BJ (cell line): ENCODE data around the gene CEACAM3. TPM values are rescaled to one million over a fixed set of nuclear protein-coding genes. Genes with fewer than 3 reads are reported as not detected.

Experiments used
- CTCF ChIA-PET: fragments of 350-600 bp; formaldehyde crosslinking; extraction: SDS; loops from one replicate; lab custom pipeline; 2021; ENCODE audit warnings: antibody characterized with exemption, inconsistent platforms; lab: Yijun Ruan, JAX
- POLR2A ChIA-PET: fragments of 300-600 bp; sonication (Branson Sonifier 250); formaldehyde crosslinking; extraction: SDS; loops from one replicate; lab custom pipeline; 2021; ENCODE audit warnings: antibody characterized with exemption; lab: Charles Lee
- DNase-seq: peaks from one replicate; pipeline ENCODE4 v3.0.0-alpha.2; 2011; ENCODE audit warnings: low read depth
- H3K27me3 ChIP-seq: 2 replicates; pipeline ENCODE4 v1.6.0; 2011; ENCODE audit warnings: low read length; ENCODE audit not compliant: control insufficient read depth, insufficient read depth
- H3K36me3 ChIP-seq: 2 replicates; pipeline ENCODE4 v1.5.1; 2011; ENCODE audit warnings: low read length; ENCODE audit not compliant: control insufficient read depth, insufficient read depth
- H3K4me3 ChIP-seq: 2 replicates; pipeline ENCODE4 v1.5.1; 2011; ENCODE audit warnings: low read depth, mild to moderate bottlenecking, control low read depth, low read length
- CTCF ChIP-seq: IDR thresholded peaks from 2 replicates; pipeline ENCODE4 v1.5.1; 2011; ENCODE audit warnings: low read depth, mild to moderate bottlenecking, control low read depth, inconsistent platforms, low read length, moderate library complexity; ENCODE audit not compliant: insufficient read depth
- polyA plus RNA-seq: library from polyadenylated mRNA; depleted of rRNA; stranded (reverse); fragments of >200 nt; gene quantifications from 2 replicates; pipeline ENCODE4 v1.2.3, GENCODE V29; 2011; rRNA removed

The CEACAM3 gene
- polyA plus RNA-seq, 1 experiment, result not detected

- no peaks in the 10 kb centered on the region for H3K36me3 ChIP-seq
- POLR2A ChIA-PET, result no interaction called here
- no peak for TF ChIP-seq CTCF
Observed at GRCh38 chr19:41853768-41854167, 57.4 kb downstream of the CEACAM3 start.

GRCh38 chr19:41859213-41859617 lies 62.8 kb downstream of the CEACAM3 start:
- ChIA-PET CTCF (interaction anchor here (1.2 to 2.6 kb wide), 7 partner anchors 9 to 541 kb away, joined by 3 to 7 read pairs (median 6); no protein-coding TSS in a partner anchor), POLR2A (no interaction called here)
- peak overlapping the region; percentile 32 for H3K4me3 ChIP-seq
- DNase-seq, result no peak
- H3K36me3 ChIP-seq, result peaks cover 29% of the 10 kb centered on the region
- no peak for TF ChIP-seq CTCF
- peaks cover 5% of the 10 kb centered on the region for H3K27me3 ChIP-seq

More at GRCh38 chr19:41853768-41854167, 57.4 kb downstream of the CEACAM3 start:
- DNase-seq, result no peak
- H3K27me3 ChIP-seq, result peaks cover 23% of the 10 kb centered on the region
- CTCF ChIA-PET, result interaction anchor here (0.5 to 1.3 kb wide), 2 partner anchors 16 to 1133 kb away, joined by 4 read pairs; no protein-coding TSS in a partner anchor
- no peak overlapping the region for H3K4me3 ChIP-seq

GRCh38 chr19:41859618-41860418 lies 63.4 kb downstream of the CEACAM3 start, which contains the start of gene RPS19:
TSS of gene RPS19 (plus strand) at chr19:41860255. CDS start at chr19:41860775, 520 bp downstream.
- Histone ChIP-seq H3K27me3 (no peaks in the 10 kb centered on the region), H3K36me3 (peaks cover 34% of the 10 kb centered on the region), H3K4me3 (peak within 1 kb of the TSS; percentile 94)
- CTCF ChIA-PET, result interaction anchor here (0.6 to 2.6 kb wide), 11 partner anchors 9 to 1619 kb away, joined by 3 to 7 read pairs (median 6); no protein-coding TSS in a partner anchor
- POLR2A ChIA-PET, result no interaction called here
- peak; percentile 95 for DNase-seq
- peak; percentile 65 for TF ChIP-seq CTCF

- Histone ChIP-seq H3K36me3 (peaks cover 37% of the 10 kb centered on the region), H3K4me3 (peak overlapping the region; percentile 94), H3K27me3 (no peaks in the 10 kb centered on the region)
- POLR2A ChIA-PET, result interaction anchor here (0.7 kb wide), 1 partner anchor 12 kb away, joined by 4 read pairs; no protein-coding TSS in a partner anchor
- no peak for DNase-seq
- CTCF ChIA-PET, result interaction anchor here (0.6 to 2.6 kb wide), 7 partner anchors 9 to 540 kb away, joined by 3 to 7 read pairs (median 4); no protein-coding TSS in a partner anchor
- TF ChIP-seq CTCF, result no peak
Observed at GRCh38 chr19:41860419-41861115, 64.2 kb downstream of the CEACAM3 start.

Other genes starting within 250 kb of the CEACAM3 start
- not detected in 2 replicates for gene CEACAM21, start 220.4 kb upstream of the CEACAM3 start, polyA plus RNA-seq
- not detected in 2 replicates for gene CEACAM4, start 169.5 kb upstream of the CEACAM3 start, polyA plus RNA-seq
- gene CEACAM7, start 108.3 kb upstream of the CEACAM3 start, polyA plus RNA-seq, result not detected in 2 replicates
- not detected in 2 replicates for gene CEACAM5, start 88.0 kb upstream of the CEACAM3 start, polyA plus RNA-seq
- gene CEACAM6, start 41.1 kb upstream of the CEACAM3 start, polyA plus RNA-seq, result not detected in 2 replicates
- gene LYPD4, start 48.1 kb downstream of the CEACAM3 start, polyA plus RNA-seq, result not detected in 2 replicates
- not detected in 2 replicates for gene DMRTC2, start 48.5 kb downstream of the CEACAM3 start, polyA plus RNA-seq
- gene RPS19, start 63.7 kb downstream of the CEACAM3 start, polyA plus RNA-seq, result 1,209 and 1,864 TPM in 2 replicates
- gene CD79A, start 80.7 kb downstream of the CEACAM3 start, polyA plus RNA-seq, result 0.17 and 0.37 TPM in 2 replicates
- 24.4 and 41.0 TPM in 2 replicates for gene ARHGEF1, start 86.6 kb downstream of the CEACAM3 start, polyA plus RNA-seq
- gene ERFL, start 131.9 kb downstream of the CEACAM3 start, polyA plus RNA-seq, result 0.04 TPM in 2 replicates
- 302 and 361 TPM in 2 replicates for gene RABAC1, start 162.7 kb downstream of the CEACAM3 start, polyA plus RNA-seq
- gene ATP1A3, start 197.6 kb downstream of the CEACAM3 start, polyA plus RNA-seq, result 0.11 and 0.32 TPM in 2 replicates